Measurements from ENCODE around the gene MPI.

The MPI gene

DNA sequence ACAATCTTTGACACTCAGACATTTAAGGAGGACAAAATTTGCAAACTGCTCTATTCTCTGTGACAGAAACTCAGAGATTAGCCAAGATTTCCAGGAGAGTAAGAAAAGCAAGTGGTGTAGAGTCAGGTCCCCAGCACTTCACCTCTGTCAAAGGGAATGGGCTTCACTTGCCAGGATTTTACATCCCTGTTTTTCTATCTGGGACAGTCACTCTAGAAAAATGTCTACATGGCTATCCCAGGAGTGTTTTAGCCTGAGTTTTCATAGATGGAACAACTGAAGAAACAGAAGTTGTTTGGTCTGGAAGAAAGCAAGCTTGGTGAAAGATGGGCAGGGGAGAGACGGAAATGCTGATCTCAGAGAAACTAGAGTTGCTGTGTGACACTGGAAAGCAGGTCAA is 13.8 kb downstream of the MPI start:
- TF ChIP-seq, protein P1, sequence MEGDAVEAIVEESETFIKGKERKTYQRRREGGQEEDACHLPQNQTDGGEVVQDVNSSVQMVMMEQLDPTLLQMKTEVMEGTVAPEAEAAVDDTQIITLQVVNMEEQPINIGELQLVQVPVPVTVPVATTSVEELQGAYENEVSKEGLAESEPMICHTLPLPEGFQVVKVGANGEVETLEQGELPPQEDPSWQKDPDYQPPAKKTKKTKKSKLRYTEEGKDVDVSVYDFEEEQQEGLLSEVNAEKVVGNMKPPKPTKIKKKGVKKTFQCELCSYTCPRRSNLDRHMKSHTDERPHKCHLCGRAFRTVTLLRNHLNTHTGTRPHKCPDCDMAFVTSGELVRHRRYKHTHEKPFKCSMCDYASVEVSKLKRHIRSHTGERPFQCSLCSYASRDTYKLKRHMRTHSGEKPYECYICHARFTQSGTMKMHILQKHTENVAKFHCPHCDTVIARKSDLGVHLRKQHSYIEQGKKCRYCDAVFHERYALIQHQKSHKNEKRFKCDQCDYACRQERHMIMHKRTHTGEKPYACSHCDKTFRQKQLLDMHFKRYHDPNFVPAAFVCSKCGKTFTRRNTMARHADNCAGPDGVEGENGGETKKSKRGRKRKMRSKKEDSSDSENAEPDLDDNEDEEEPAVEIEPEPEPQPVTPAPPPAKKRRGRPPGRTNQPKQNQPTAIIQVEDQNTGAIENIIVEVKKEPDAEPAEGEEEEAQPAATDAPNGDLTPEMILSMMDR (IDR thresholded peaks at IDR 0.05; ENCODE audit: low read depth, low read length) = no peak
- no peaks in the 10 kb centered on the region for H3K9me3 ChIP-seq (ENCODE audit: severe bottlenecking)
- no peak for DNase-seq
- no peak overlapping the region for H3K27ac ChIP-seq
- no peak overlapping the region for H3K4me3 ChIP-seq (ENCODE audit: low read depth, low read length)
- no peaks in the 10 kb centered on the region for H3K27me3 ChIP-seq (ENCODE audit: insufficient read depth, low read depth, severe bottlenecking)
- peaks cover 74% of the 10 kb centered on the region for H3K36me3 ChIP-seq

DNA sequence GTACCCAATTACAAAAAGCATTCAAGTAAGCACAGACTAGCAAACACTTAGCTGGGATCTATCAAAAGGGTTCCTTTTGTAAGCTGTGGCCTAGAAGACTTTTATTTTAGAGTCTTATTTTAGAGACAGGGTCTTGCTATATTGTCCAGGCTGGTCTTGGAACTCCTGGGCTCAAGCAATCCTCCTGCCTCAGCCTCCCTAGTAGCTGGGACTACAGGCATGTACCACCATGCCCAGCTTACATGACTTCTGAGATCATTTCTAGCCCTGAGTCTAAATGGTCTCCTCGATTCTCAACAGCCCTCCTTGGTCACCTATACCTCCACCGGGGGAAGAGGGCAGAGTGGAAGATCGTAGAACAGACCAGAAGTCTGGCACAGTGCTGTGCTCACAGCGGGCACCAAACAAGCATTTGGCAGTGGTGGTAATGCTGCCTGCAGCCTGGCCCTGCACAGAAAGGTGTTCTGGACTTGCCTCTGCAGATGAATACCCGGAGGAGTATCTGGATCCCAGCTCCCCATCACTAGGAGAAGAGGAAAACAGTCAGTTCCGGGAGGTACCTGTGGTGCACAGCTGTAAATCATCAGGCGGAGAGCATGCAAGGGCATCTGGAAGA is 14.5 kb downstream of the MPI start:
- H3K9me3 ChIP-seq (ENCODE audit: severe bottlenecking) = no peaks in the 10 kb centered on the region
- H3K27ac ChIP-seq = no peak overlapping the region
- TF ChIP-seq, protein P1 (IDR thresholded peaks at IDR 0.05; ENCODE audit: low read depth, low read length) = no peak
- DNase-seq = no peak
- H3K4me3 ChIP-seq (ENCODE audit: low read depth, low read length) = no peak overlapping the region
- H3K36me3 ChIP-seq = peaks cover 68% of the 10 kb centered on the region
- H3K27me3 ChIP-seq (ENCODE audit: insufficient read depth, low read depth, severe bottlenecking) = no peaks in the 10 kb centered on the region

DNA sequence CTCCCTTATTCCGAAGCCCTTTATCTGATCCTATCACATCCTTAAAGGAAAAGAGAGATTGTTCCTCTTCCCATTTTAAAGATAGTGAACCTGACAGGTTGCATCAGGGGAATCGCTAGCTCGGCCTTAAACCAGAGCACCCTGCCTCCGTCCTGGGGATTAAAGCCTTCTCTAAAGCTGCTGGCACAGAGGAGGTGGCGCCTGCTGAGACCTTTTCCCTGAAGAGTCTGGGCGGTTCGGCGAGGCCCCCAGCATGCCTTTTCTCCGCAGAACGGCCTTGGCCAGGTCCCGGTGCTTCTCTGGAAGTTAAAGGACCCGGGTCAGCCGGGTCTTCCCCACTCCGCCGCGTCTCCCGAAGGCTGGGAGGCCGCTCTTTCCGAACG is 16.2 kb downstream of the MPI start:
- Histone ChIP-seq H3K27me3 (ENCODE audit: insufficient read depth, low read depth, severe bottlenecking) (no peaks in the 10 kb centered on the region), H3K9me3 (ENCODE audit: severe bottlenecking) (no peaks in the 10 kb centered on the region), H3K36me3 (peaks cover 51% of the 10 kb centered on the region), H3K4me3 (ENCODE audit: low read depth, low read length) (peak overlapping the region; percentile 78), H3K27ac (peak overlapping the region; percentile 99)
- peak; percentile 75 for DNase-seq
- TF ChIP-seq, protein P1 (IDR thresholded peaks at IDR 0.05; ENCODE audit: low read depth, low read length) = no peak

DNA sequence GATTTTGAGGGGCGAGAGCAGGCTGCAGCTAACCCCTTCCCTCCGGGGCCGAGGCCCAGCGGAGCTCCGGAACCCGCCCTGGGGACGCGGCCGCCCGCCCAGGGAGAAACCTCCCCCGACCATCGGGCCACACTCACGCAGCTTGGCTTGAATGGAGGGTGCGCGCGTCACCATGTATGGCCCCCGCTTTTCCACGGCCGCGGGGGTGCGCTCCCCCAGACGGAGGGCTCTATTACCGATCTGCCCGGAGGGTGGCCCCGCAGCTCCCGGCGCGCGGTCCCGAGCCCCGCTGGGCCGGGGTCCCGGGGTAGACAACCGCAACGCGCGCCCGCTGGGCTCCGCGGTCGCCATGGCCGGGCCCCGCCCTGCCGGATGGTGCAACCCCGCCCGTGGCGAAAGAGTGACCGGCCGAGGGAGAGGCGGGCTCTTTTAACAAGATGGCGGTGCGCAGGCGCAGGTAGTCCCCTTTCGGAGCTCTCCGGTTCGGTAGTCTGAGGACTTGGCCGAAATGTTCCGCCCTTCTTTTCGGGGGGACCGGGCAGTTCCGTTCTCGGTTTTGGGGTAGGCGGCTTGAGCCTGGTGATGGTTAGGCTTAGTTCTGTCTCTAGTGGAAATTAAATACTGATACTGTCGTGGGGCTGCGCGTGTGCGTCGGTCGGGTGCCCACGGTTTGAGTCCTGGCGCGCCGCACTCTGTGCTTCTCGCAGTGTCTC is 16.8 kb downstream of the MPI start, which contains the start of gene FAM219B:
Gene FAM219B, minus strand, starts transcription at position 402 of the 713 bp plus-strand sequence. Its CDS starts 51 bp downstream, at position 351.
- peak; percentile 93 for DNase-seq
- Histone ChIP-seq H3K27ac (peak within 1 kb of the TSS; percentile 99), H3K27me3 (ENCODE audit: insufficient read depth, low read depth, severe bottlenecking) (no peaks in the 10 kb centered on the region), H3K36me3 (peaks cover 51% of the 10 kb centered on the region), H3K9me3 (ENCODE audit: severe bottlenecking) (no peaks in the 10 kb centered on the region), H3K4me3 (ENCODE audit: low read depth, low read length) (peak within 1 kb of the TSS; percentile 78)
- TF ChIP-seq, protein P1 (IDR thresholded peaks at IDR 0.05; ENCODE audit: low read depth, low read length) = no peak

DNA sequence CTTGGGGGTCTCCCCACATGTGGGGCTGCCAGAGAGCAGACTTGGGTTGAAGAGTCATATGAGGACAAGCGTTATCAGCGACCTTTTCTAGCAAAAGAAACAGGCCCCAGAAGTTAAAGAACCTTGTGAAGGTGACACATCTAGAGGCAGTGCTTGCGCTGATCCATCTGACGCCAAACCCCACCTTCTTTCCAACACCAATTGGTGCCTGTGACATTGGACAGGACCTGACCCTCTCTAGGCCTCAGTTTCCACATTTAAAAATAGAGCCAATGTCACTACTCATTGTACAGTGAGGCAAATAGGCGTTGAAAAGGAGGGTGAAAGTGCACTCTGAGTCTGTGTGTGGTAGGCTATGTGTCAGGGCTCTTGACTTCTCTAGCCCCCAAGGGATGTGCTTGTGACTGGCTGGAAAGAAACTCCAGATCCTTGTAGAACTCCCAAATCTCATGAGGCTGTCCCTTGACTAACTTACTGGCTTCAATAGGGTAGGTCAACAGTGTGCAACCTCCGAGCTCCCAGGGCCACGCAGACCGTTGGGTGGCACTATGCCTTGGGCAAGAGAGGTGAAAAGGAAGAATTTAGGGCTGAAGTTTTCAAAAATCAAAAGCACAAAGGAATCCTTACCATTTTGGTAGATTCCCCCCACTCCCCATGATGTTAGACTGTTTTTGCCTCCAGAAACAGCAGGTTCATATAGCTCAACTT is 17.5 kb downstream of the MPI start:
- Histone ChIP-seq H3K27ac (peak overlapping the region; percentile 99), H3K9me3 (ENCODE audit: severe bottlenecking) (no peaks in the 10 kb centered on the region), H3K27me3 (ENCODE audit: insufficient read depth, low read depth, severe bottlenecking) (no peaks in the 10 kb centered on the region), H3K36me3 (peaks cover 48% of the 10 kb centered on the region), H3K4me3 (ENCODE audit: low read depth, low read length) (peak overlapping the region; percentile 78)
- TF ChIP-seq, protein P1 (IDR thresholded peaks at IDR 0.05; ENCODE audit: low read depth, low read length) = no peak
- DNase-seq = no peak
